Thoracic aorta (tissue), 2 donors: ENCODE data around the gene KMT2D. TPM values are rescaled to one million over a fixed set of nuclear protein-coding genes. Genes with fewer than 3 reads are reported as not detected.

ENCODE experiments used
- ATAC-seq: fragments of 150-250 bp; one replicate; pipeline ENCODE4 v1.8.0; 2017; ENCODE audit warnings: low read depth; ENCODE audit not compliant: insufficient number of reproducible peaks, low FRiP score
- DNase-seq: peaks from one replicate; pipeline ENCODE4 v3.0.0-alpha.2; 2020; ENCODE audit warnings: low spot score
- H3K27ac ChIP-seq, 2 donors: fragments of 200-600 bp; sonication (generic); 1 replicate in 1 of 2; 2 replicates in 1 of 2; pipeline ENCODE4 v1.5.1; 2016; ENCODE audit warnings: mild to moderate bottlenecking in 2 of 2, moderate library complexity in 2 of 2
- H3K27me3 ChIP-seq: fragments of 200-600 bp; sonication (generic); replicated peaks from 2 replicates; pipeline ENCODE4 v1.6.0; 2016; ENCODE audit warnings: mild to moderate bottlenecking; ENCODE audit not compliant: insufficient read depth
- H3K36me3 ChIP-seq: fragments of 200-600 bp; sonication (generic); one replicate; pipeline ENCODE4 v1.5.1; 2016
- H3K4me1 ChIP-seq, 2 donors: fragments of 200-600 bp; sonication (generic); 1 replicate in 1 of 2; 2 replicates in 1 of 2; pipeline versions ENCODE4 v1.5.1 to v1.6.0; 2016; ENCODE audit warnings: low read depth in 2 of 2, mild to moderate bottlenecking in 1 of 2; ENCODE audit not compliant: control insufficient read depth in 1 of 2
- H3K4me3 ChIP-seq: fragments of 200-600 bp; sonication (generic); 2 replicates; pipeline ENCODE4 v1.5.1; 2016; ENCODE audit warnings: mild to moderate bottlenecking
- H3K9me3 ChIP-seq: fragments of 200-600 bp; sonication (generic); 2 replicates; pipeline ENCODE4 v1.5.1; 2016
- CTCF ChIP-seq: fragments of 200-600 bp; sonication (generic); IDR thresholded peaks from one replicate; pipeline ENCODE4 v1.5.1; 2019; ENCODE audit warnings: antibody characterized with exemption
- total RNA-seq, 2 donors: library from RNA; depleted of rRNA; stranded (reverse); fragments of >200 nt; gene quantifications; one replicate each; pipeline versions ENCODE4 v1.1.0 to v1.2.3, GENCODE V29; 2016

The KMT2D gene
- total RNA-seq, 2 donors from 2014 or later, result 56.5 to 101 TPM

- peaks cover 19 to 38% of the 10 kb centered on the region in 2 donors for H3K4me1 ChIP-seq
- DNase-seq (peak; percentile 37), ATAC-seq (peak; percentile 89)
- no peaks in the 10 kb centered on the region for H3K36me3 ChIP-seq
- H3K9me3 ChIP-seq, result no peaks in the 10 kb centered on the region
- no peak overlapping the region for H3K27ac ChIP-seq
- TF ChIP-seq CTCF, result peak; percentile 87
- peak overlapping the region; percentile 56 for H3K4me3 ChIP-seq
- H3K27me3 ChIP-seq, result peaks cover 8% of the 10 kb centered on the region
These were observed 27.7 kb upstream of the KMT2D start for GRCh38 chr12:49088150-49088931.

- Histone ChIP-seq H3K4me1 (peaks cover 11 to 21% of the 10 kb centered on the region in 2 donors), H3K9me3 (no peaks in the 10 kb centered on the region)
These were observed 25.5 kb upstream of the KMT2D start for GRCh38 chr12:49086116-49086515.

GRCh38 chr12:49084438-49084837 lies 23.8 kb upstream of the KMT2D start:
- no peak for ATAC-seq
- Histone ChIP-seq H3K4me1 (peaks cover 0 to 6% of the 10 kb centered on the region in 2 donors), H3K4me3 (no peak overlapping the region), H3K27me3 (no peaks in the 10 kb centered on the region), H3K9me3 (no peaks in the 10 kb centered on the region), H3K36me3 (no peaks in the 10 kb centered on the region), H3K27ac (no peak overlapping the region)
- DNase-seq, result no peak
- TF ChIP-seq CTCF, result no peak

More at GRCh38 chr12:49086116-49086515, 25.5 kb upstream of the KMT2D start:
- no peak for DNase-seq
- no peak overlapping the region for H3K27ac ChIP-seq
- H3K36me3 ChIP-seq, result no peaks in the 10 kb centered on the region
- H3K4me3 ChIP-seq, result no peak overlapping the region
- no peak for ATAC-seq
- TF ChIP-seq CTCF, result no peak
- H3K27me3 ChIP-seq, result no peaks in the 10 kb centered on the region

GRCh38 chr12:49079793-49080192 lies 19.2 kb upstream of the KMT2D start:
- no peaks in the 10 kb centered on the region for H3K27me3 ChIP-seq
- no peak for ATAC-seq
- no peak overlapping the region for H3K27ac ChIP-seq
- TF ChIP-seq CTCF, result no peak
- no peaks in the 10 kb centered on the region for H3K4me1 ChIP-seq
- H3K9me3 ChIP-seq, result no peaks in the 10 kb centered on the region
- H3K36me3 ChIP-seq, result no peaks in the 10 kb centered on the region
- DNase-seq, result no peak
- no peak overlapping the region for H3K4me3 ChIP-seq

GRCh38 chr12:49070971-49071370 lies 10.4 kb upstream of the KMT2D start:
- H3K9me3 ChIP-seq, result no peaks in the 10 kb centered on the region
- TF ChIP-seq CTCF, result no peak
- no peaks in the 10 kb centered on the region for H3K36me3 ChIP-seq
- peaks cover 9 to 12% of the 10 kb centered on the region in 2 donors for H3K4me1 ChIP-seq
- no peaks in the 10 kb centered on the region for H3K27me3 ChIP-seq
- H3K27ac ChIP-seq, result no peak overlapping the region
- ATAC-seq (no peak), DNase-seq (no peak)
- H3K4me3 ChIP-seq, result no peak overlapping the region
